Fibroblast of mammary gland (primary cell): ENCODE results near the gene BLZF1.

ENCODE experiments used
- DNase-seq: peaks from one replicate; pipeline ENCODE4 v3.0.0-alpha.2; 2010; ENCODE audit warnings: low read depth
- H3K4me3 ChIP-seq: 2 replicates; pipeline ENCODE4 v1.5.1; 2011; ENCODE audit warnings: low read depth, mild to moderate bottlenecking, low read length, moderate library complexity; ENCODE audit not compliant: control insufficient read depth
- CTCF ChIP-seq: conservative IDR thresholded peaks from 2 replicates; pipeline ENCODE4 v1.5.1; 2011; ENCODE audit warnings: low read depth, low read length, inconsistent platforms; ENCODE audit not compliant: control insufficient read depth, insufficient read depth

The BLZF1 gene

GRCh38 chr1:169367686-169368405 is at the start of gene BLZF1, which contains the start of gene NME7:
Gene BLZF1 (plus strand): TSS chr1:169368195. CDS start chr1:169369523, 1,328 bp downstream.
Gene NME7 (minus strand): TSS chr1:169367797. CDS start chr1:169367710, 87 bp downstream.
- TF ChIP-seq CTCF, result no peak
- DNase-seq, result peak; percentile 96
- peak within 1 kb of the TSS; percentile 69 for H3K4me3 ChIP-seq

GRCh38 chr1:169318536-169319244 is 49.3 kb upstream of the BLZF1 start:
- TF ChIP-seq CTCF, result no peak
- peak; percentile 16 for DNase-seq
- no peak overlapping the region for H3K4me3 ChIP-seq

GRCh38 chr1:169321539-169321938 is 46.5 kb upstream of the BLZF1 start:
- TF ChIP-seq CTCF, result no peak
- H3K4me3 ChIP-seq, result no peak overlapping the region
- peak; percentile 80 for DNase-seq

GRCh38 chr1:169322138-169322537 is 45.9 kb upstream of the BLZF1 start:
- H3K4me3 ChIP-seq, result no peak overlapping the region
- no peak for TF ChIP-seq CTCF
- DNase-seq, result no peak

GRCh38 chr1:169325117-169325516 is 42.9 kb upstream of the BLZF1 start:
- no peak for DNase-seq
- no peak for TF ChIP-seq CTCF
- H3K4me3 ChIP-seq, result no peak overlapping the region

GRCh38 chr1:169326261-169326955 is 41.6 kb upstream of the BLZF1 start:
- TF ChIP-seq CTCF, result no peak
- no peak for DNase-seq
- H3K4me3 ChIP-seq, result no peak overlapping the region
